Ovary (tissue), 3 donors: ENCODE measurements around the gene IFIH1.

Experiments
- POLR2A ChIP-seq: fragments of 450-650 bp; IDR thresholded peaks from one replicate; pipeline ENCODE4 v1.6.1; 2017; ENCODE audit warnings: antibody characterized with exemption, mild to moderate bottlenecking, moderate library complexity
- TF ChIP-seq, protein P1 (sequence below), 3 donors: fragments of 450-650 bp in 2 of 3; fragments of 200-600 bp in 1 of 3; IDR thresholded peaks; one replicate each; pipeline versions ENCODE4 v1.5.1 to v1.8.0; 2016 to 2022; ENCODE audit warnings: antibody characterized with exemption in 3 of 3, mild to moderate bottlenecking in 1 of 3
- donor health status: DM: no; HTN: no; CAD: no.

DNA sequence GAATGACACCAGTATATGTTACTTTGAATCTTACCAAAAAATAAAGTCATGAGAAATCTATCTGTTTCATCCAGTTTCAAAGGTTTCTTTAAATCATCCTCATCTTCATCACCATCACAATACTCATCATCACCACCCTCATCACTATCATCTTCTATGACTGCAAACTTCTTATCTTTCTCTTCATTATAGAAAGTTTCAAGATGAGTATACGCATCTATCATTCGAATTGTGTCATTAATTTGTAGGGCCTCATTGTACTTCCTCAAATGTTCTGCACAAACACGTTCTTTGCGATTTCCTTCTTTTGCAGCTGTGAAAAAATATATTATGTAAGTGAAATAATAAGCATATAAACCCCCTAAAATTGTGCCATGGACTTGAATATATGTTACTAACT is 41.1 kb downstream of the IFIH1 start:
- TF ChIP-seq, protein P1, sequence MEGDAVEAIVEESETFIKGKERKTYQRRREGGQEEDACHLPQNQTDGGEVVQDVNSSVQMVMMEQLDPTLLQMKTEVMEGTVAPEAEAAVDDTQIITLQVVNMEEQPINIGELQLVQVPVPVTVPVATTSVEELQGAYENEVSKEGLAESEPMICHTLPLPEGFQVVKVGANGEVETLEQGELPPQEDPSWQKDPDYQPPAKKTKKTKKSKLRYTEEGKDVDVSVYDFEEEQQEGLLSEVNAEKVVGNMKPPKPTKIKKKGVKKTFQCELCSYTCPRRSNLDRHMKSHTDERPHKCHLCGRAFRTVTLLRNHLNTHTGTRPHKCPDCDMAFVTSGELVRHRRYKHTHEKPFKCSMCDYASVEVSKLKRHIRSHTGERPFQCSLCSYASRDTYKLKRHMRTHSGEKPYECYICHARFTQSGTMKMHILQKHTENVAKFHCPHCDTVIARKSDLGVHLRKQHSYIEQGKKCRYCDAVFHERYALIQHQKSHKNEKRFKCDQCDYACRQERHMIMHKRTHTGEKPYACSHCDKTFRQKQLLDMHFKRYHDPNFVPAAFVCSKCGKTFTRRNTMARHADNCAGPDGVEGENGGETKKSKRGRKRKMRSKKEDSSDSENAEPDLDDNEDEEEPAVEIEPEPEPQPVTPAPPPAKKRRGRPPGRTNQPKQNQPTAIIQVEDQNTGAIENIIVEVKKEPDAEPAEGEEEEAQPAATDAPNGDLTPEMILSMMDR (IDR thresholded peaks at IDR 0.05): no peak
- TF ChIP-seq POLR2A: no peak
